ENCODE results near the gene HIF3A.

- TF ChIP-seq, protein P1, sequence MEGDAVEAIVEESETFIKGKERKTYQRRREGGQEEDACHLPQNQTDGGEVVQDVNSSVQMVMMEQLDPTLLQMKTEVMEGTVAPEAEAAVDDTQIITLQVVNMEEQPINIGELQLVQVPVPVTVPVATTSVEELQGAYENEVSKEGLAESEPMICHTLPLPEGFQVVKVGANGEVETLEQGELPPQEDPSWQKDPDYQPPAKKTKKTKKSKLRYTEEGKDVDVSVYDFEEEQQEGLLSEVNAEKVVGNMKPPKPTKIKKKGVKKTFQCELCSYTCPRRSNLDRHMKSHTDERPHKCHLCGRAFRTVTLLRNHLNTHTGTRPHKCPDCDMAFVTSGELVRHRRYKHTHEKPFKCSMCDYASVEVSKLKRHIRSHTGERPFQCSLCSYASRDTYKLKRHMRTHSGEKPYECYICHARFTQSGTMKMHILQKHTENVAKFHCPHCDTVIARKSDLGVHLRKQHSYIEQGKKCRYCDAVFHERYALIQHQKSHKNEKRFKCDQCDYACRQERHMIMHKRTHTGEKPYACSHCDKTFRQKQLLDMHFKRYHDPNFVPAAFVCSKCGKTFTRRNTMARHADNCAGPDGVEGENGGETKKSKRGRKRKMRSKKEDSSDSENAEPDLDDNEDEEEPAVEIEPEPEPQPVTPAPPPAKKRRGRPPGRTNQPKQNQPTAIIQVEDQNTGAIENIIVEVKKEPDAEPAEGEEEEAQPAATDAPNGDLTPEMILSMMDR (IDR thresholded peaks at IDR 0.05) = no peak
- no peak for TF ChIP-seq POLR2A (IDR thresholded peaks at IDR 0.05)
These were observed 73.0 kb downstream of the HIF3A start for GRCh38 chr19:46369817-46370216.

All from esophagus squamous epithelium (tissue), 4 donors.